HEK293 (cell line): ENCODE measurements around the gene TMEM72.

ENCODE experiments used
- ATF2 ChIP-seq: fragments of 450-650 bp; formaldehyde crosslinking; IDR thresholded peaks from 2 replicates; pipeline ENCODE4 v1.5.1; 2016; ENCODE audit warnings: missing biosample characterization, missing genetic modification characterization, low read depth
- HIC1 ChIP-seq: fragments of 450-650 bp; formaldehyde crosslinking; IDR thresholded peaks from 2 replicates; pipeline ENCODE4 v1.5.1; 2016; ENCODE audit warnings: missing biosample characterization, missing genetic modification characterization
- KLF1 ChIP-seq: fragments of 450-650 bp; formaldehyde crosslinking; IDR thresholded peaks from 2 replicates; pipeline ENCODE4 v1.5.1; 2016; ENCODE audit warnings: missing biosample characterization, missing genetic modification characterization
- KLF7 ChIP-seq: fragments of 450-650 bp; formaldehyde crosslinking; IDR thresholded peaks from 2 replicates; pipeline ENCODE4 v1.5.1; 2016; ENCODE audit warnings: missing biosample characterization, missing genetic modification characterization, borderline replicate concordance
- KLF8 ChIP-seq: fragments of 450-650 bp; formaldehyde crosslinking; IDR thresholded peaks from 2 replicates; pipeline ENCODE4 v1.5.1; 2016; ENCODE audit warnings: missing biosample characterization, missing genetic modification characterization
- OSR2 ChIP-seq: fragments of 450-650 bp; formaldehyde crosslinking; IDR thresholded peaks from 2 replicates; pipeline ENCODE4 v1.5.1; 2016; ENCODE audit warnings: missing biosample characterization, missing genetic modification characterization
- REST ChIP-seq: fragments of 450-650 bp; formaldehyde crosslinking; IDR thresholded peaks from 2 replicates; pipeline ENCODE4 v1.5.1; 2016; ENCODE audit warnings: missing biosample characterization, missing genetic modification characterization
- SP2 ChIP-seq: fragments of 450-650 bp; formaldehyde crosslinking; IDR thresholded peaks from 2 replicates; pipeline ENCODE4 v1.5.1; 2016; ENCODE audit warnings: missing biosample characterization, missing genetic modification characterization
- ZBTB48 ChIP-seq: fragments of 450-650 bp; formaldehyde crosslinking; IDR thresholded peaks from 2 replicates; pipeline ENCODE4 v1.5.1; 2016; ENCODE audit warnings: missing biosample characterization, missing genetic modification characterization
- ZBTB8A ChIP-seq: fragments of 450-650 bp; formaldehyde crosslinking; IDR thresholded peaks from 2 replicates; pipeline ENCODE4 v1.5.1; 2016; ENCODE audit warnings: missing biosample characterization, missing genetic modification characterization
- ZFP41 ChIP-seq: fragments of 450-650 bp; formaldehyde crosslinking; IDR thresholded peaks from 2 replicates; pipeline ENCODE4 v1.5.1; 2016; ENCODE audit warnings: missing biosample characterization, missing genetic modification characterization, borderline replicate concordance
- ZNF10 ChIP-seq: fragments of 450-650 bp; formaldehyde crosslinking; IDR thresholded peaks from 2 replicates; pipeline ENCODE4 v1.5.1; 2017; ENCODE audit warnings: missing biosample characterization, missing genetic modification characterization
- ZNF157 ChIP-seq: fragments of 450-650 bp; formaldehyde crosslinking; IDR thresholded peaks from 2 replicates; pipeline ENCODE4 v1.5.1; 2016; ENCODE audit warnings: missing biosample characterization, missing genetic modification characterization
- ZNF221 ChIP-seq: fragments of 450-650 bp; formaldehyde crosslinking; IDR thresholded peaks from 2 replicates; pipeline ENCODE4 v1.5.1; 2017; ENCODE audit warnings: missing biosample characterization, missing genetic modification characterization, borderline replicate concordance
- ZNF23 ChIP-seq: fragments of 450-650 bp; formaldehyde crosslinking; IDR thresholded peaks from 2 replicates; pipeline ENCODE4 v1.5.1; 2016; ENCODE audit warnings: missing biosample characterization, missing genetic modification characterization, borderline replicate concordance
- ZNF248 ChIP-seq: fragments of 450-650 bp; formaldehyde crosslinking; IDR thresholded peaks from 2 replicates; pipeline ENCODE4 v1.5.1; 2017; ENCODE audit warnings: missing biosample characterization, missing genetic modification characterization
- ZNF302 ChIP-seq: fragments of 450-650 bp; formaldehyde crosslinking; IDR thresholded peaks from 2 replicates; pipeline ENCODE4 v1.5.1; 2016; ENCODE audit warnings: missing biosample characterization, missing genetic modification characterization, low read depth
- ZNF341 ChIP-seq: fragments of 450-650 bp; formaldehyde crosslinking; IDR thresholded peaks from 2 replicates; pipeline ENCODE4; 2016; ENCODE audit warnings: low read depth, missing biosample characterization, missing genetic modification characterization
- ZNF391 ChIP-seq: fragments of 450-650 bp; formaldehyde crosslinking; IDR thresholded peaks from 2 replicates; pipeline ENCODE4 v1.5.1; 2016; ENCODE audit warnings: low read depth, missing biosample characterization, missing genetic modification characterization, borderline replicate concordance
- ZNF398 ChIP-seq: fragments of 450-650 bp; formaldehyde crosslinking; IDR thresholded peaks from 2 replicates; pipeline ENCODE4 v1.5.1; 2017; ENCODE audit warnings: missing biosample characterization, missing genetic modification characterization
- ZNF416 ChIP-seq: fragments of 450-650 bp; formaldehyde crosslinking; IDR thresholded peaks from 2 replicates; pipeline ENCODE4 v1.5.1; 2016; ENCODE audit warnings: missing biosample characterization, missing genetic modification characterization
- ZNF449 ChIP-seq: fragments of 450-650 bp; formaldehyde crosslinking; IDR thresholded peaks from 2 replicates; pipeline ENCODE4 v1.5.1; 2017; ENCODE audit warnings: missing biosample characterization, mild to moderate bottlenecking, missing genetic modification characterization, moderate library complexity
- ZNF548 ChIP-seq: fragments of 450-650 bp; formaldehyde crosslinking; IDR thresholded peaks from 2 replicates; pipeline ENCODE4 v1.5.1; 2016; ENCODE audit warnings: missing biosample characterization, missing genetic modification characterization
- ZNF558 ChIP-seq: fragments of 450-650 bp; formaldehyde crosslinking; IDR thresholded peaks from 2 replicates; pipeline ENCODE4 v1.5.1; 2016; ENCODE audit warnings: missing biosample characterization, missing genetic modification characterization
- ZNF658 ChIP-seq: fragments of 450-650 bp; formaldehyde crosslinking; IDR thresholded peaks from 2 replicates; pipeline ENCODE4; 2016; ENCODE audit warnings: missing biosample characterization, missing genetic modification characterization
- ZNF664 ChIP-seq: fragments of 450-650 bp; formaldehyde crosslinking; IDR thresholded peaks from 2 replicates; pipeline ENCODE4 v1.5.1; 2016; ENCODE audit warnings: missing biosample characterization, missing genetic modification characterization
- ZNF747 ChIP-seq: fragments of 450-650 bp; formaldehyde crosslinking; IDR thresholded peaks from 2 replicates; pipeline ENCODE4 v1.5.1; 2016; ENCODE audit warnings: missing biosample characterization, missing genetic modification characterization
- ZNF777 ChIP-seq: fragments of 450-650 bp; formaldehyde crosslinking; IDR thresholded peaks from 2 replicates; pipeline ENCODE4 v1.5.1; 2017; ENCODE audit warnings: missing biosample characterization, missing genetic modification characterization, borderline replicate concordance
- ZNF791 ChIP-seq: fragments of 450-650 bp; formaldehyde crosslinking; IDR thresholded peaks from 2 replicates; pipeline ENCODE4 v1.5.1; 2016; ENCODE audit warnings: missing biosample characterization, missing genetic modification characterization
- ZNF830 ChIP-seq: fragments of 450-650 bp; IDR thresholded peaks from 2 replicates; pipeline ENCODE4 v1.5.0; 2018; ENCODE audit warnings: missing biosample characterization, missing genetic modification characterization, low read depth, mild to moderate bottlenecking, moderate library complexity
- ZXDB ChIP-seq: fragments of 450-650 bp; formaldehyde crosslinking; IDR thresholded peaks from 2 replicates; pipeline ENCODE4 v1.5.1; 2016; ENCODE audit warnings: missing biosample characterization, missing genetic modification characterization

TMEM72 gene

GRCh38 chr10:44864637-44865288 is 46.4 kb upstream of the TMEM72 start (continued):
- TF ChIP-seq KLF1 (tag by site-specific recombination) (no peak; the same call in 1 of the 2 replicates), ZNF248 (no peak), OSR2 (tag by site-specific recombination) (no peak), ZNF157 (tag by site-specific recombination) (no peak), ZNF449 (no peak), ZNF416 (tag by site-specific recombination) (no peak), SP2 (tag by site-specific recombination) (no peak), ZNF830 (no peak), ZFP41 (tag by site-specific recombination) (no peak), KLF7 (no peak), ZNF341 (tag by site-specific recombination) (peak; percentile 76), ZNF548 (tag by site-specific recombination) (no peak), ZNF221 (tag by site-specific recombination) (no peak), HIC1 (no peak), ZXDB (peak; percentile 35; the same call in 1 of the 2 replicates), ZBTB8A (tag by site-specific recombination) (peak; percentile 69), KLF8 (tag by site-specific recombination) (0 out of 2 replicates have a peak, but pooled peaks have one; percentile 23), ZNF664 (tag by site-specific recombination) (no peak), ZNF658 (tag by site-specific recombination) (no peak), ZNF398 (tag by site-specific recombination) (no peak), ZNF10 (no peak), ZNF558 (tag by site-specific recombination) (no peak), ZNF302 (tag by site-specific recombination) (no peak), ZNF791 (tag by site-specific recombination) (no peak), ZBTB48 (tag by site-specific recombination) (no peak), ZNF23 (tag by site-specific recombination) (no peak), REST (tag by site-specific recombination) (peak; percentile 26; the same call in 1 of the 2 replicates), ZNF391 (tag by site-specific recombination) (peak; percentile 38; the same call in 1 of the 2 replicates), ZNF777 (no peak), ZNF747 (tag by site-specific recombination) (no peak), ATF2 (tag by site-specific recombination) (no peak)
